Measurements from ENCODE around the gene NTRK1.

GRCh38 chr1:156859523-156860112 lies 1.0 kb upstream of the NTRK1 start:
- TF ChIP-seq POLR2A (IDR thresholded peaks at IDR 0.05) (no peak), CTCF (IDR thresholded peaks at IDR 0.05) (no peak)
